Activated naive CD8-positive, alpha-beta T cell treated with anti-CD3 and anti-CD28 coated beads, Interleukin-2, amount 50 U/mL, for 16 hours (primary cell): ENCODE results near the gene NCS1.

ENCODE experiments used
- DNase-seq: peaks from one replicate; pipeline ENCODE4 v3.0.0-alpha.2; 2020; ENCODE audit warnings: low read depth, low spot score

Gene NCS1

GRCh38 chr9:130172161-130172857 lies at the start of gene NCS1:
NCS1 (plus strand) TSS chr9:130172404; CDS start chr9:130172664, 260 bp downstream.
- DNase-seq = no peak

- no peak for DNase-seq
Observed at GRCh38 chr9:130122456-130122855, 49.7 kb upstream of the NCS1 start.

- no peak for DNase-seq
Observed at GRCh38 chr9:130124085-130124860, 47.9 kb upstream of the NCS1 start.

GRCh38 chr9:130126721-130127433 lies 45.3 kb upstream of the NCS1 start:
- DNase-seq = no peak

GRCh38 chr9:130128251-130128650 lies 44.0 kb upstream of the NCS1 start:
- no peak for DNase-seq

GRCh38 chr9:130128733-130129431 lies 43.3 kb upstream of the NCS1 start:
- no peak for DNase-seq

GRCh38 chr9:130129432-130130061 lies 42.7 kb upstream of the NCS1 start:
- no peak for DNase-seq

- no peak for DNase-seq
Observed at GRCh38 chr9:130132746-130133145, 39.5 kb upstream of the NCS1 start.

GRCh38 chr9:130137081-130137640 lies 35.0 kb upstream of the NCS1 start:
- DNase-seq = no peak

GRCh38 chr9:130137641-130138081 lies 34.5 kb upstream of the NCS1 start:
- DNase-seq = no peak

- no peak for DNase-seq
Observed at GRCh38 chr9:130138171-130138653, 34.0 kb upstream of the NCS1 start.

GRCh38 chr9:130138791-130139190 lies 33.4 kb upstream of the NCS1 start:
- no peak for DNase-seq

GRCh38 chr9:130139251-130139650 lies 33.0 kb upstream of the NCS1 start:
- no peak for DNase-seq

GRCh38 chr9:130140706-130141105 lies 31.5 kb upstream of the NCS1 start:
- no peak for DNase-seq

GRCh38 chr9:130142056-130142455 lies 30.1 kb upstream of the NCS1 start:
- DNase-seq = no peak

GRCh38 chr9:130142641-130143040 lies 29.6 kb upstream of the NCS1 start:
- no peak for DNase-seq

GRCh38 chr9:130143279-130143893 lies 28.8 kb upstream of the NCS1 start:
- no peak for DNase-seq

- no peak for DNase-seq
Observed at GRCh38 chr9:130143958-130144366, 28.2 kb upstream of the NCS1 start.

GRCh38 chr9:130144703-130145102 lies 27.5 kb upstream of the NCS1 start:
- no peak for DNase-seq

GRCh38 chr9:130145658-130146057 lies 26.5 kb upstream of the NCS1 start:
- no peak for DNase-seq
